ENCODE measurements around the gene NUFIP1.

Gene NUFIP1

DNA sequence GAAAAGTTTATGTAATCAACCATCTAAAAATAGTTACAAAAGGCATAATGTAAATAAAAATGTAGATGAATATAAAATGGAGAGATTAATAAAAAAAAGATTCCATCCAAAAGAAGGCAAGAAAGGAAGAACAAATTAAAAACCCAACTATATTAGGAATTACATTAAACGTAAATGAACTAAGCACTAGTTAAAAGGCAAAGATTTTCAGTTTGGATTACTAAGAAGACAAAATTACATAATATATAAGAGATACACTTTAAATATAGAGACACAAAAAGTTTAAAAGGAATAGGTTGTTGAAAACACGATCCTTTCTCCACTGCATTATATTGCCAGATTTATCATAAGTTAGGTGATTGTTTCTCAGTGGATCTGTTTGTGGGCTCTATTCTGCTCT, 27.3 kb downstream of the NUFIP1 start:
- no peak for TF ChIP-seq SIN3A (IDR thresholded peaks at IDR 0.05; ENCODE audit: borderline replicate concordance, insufficient read depth, low read length)

GRCh38 chr13:44955406-44955805, 33.9 kb downstream of the NUFIP1 start:
- TF ChIP-seq SIN3A (IDR thresholded peaks at IDR 0.05; ENCODE audit: borderline replicate concordance, insufficient read depth, low read length): no peak
- no peak for TF ChIP-seq POLR2AphosphoS5 (IDR thresholded peaks at IDR 0.05; ENCODE audit: low read depth, low read length)
- no peak for TF ChIP-seq REST (IDR thresholded peaks at IDR 0.05; ENCODE audit: insufficient read depth in 1 of 2, low read depth in 2 of 2, low read length in 2 of 2)
- no peak for TF ChIP-seq FOXP2 (optimal IDR thresholded peaks at IDR 0.05; ENCODE audit: borderline replicate concordance, extremely low read depth, extremely low read length, insufficient read depth)
- TF ChIP-seq TAF1 (IDR thresholded peaks at IDR 0.05; ENCODE audit: borderline replicate concordance, insufficient read depth, low read length): no peak

DNA sequence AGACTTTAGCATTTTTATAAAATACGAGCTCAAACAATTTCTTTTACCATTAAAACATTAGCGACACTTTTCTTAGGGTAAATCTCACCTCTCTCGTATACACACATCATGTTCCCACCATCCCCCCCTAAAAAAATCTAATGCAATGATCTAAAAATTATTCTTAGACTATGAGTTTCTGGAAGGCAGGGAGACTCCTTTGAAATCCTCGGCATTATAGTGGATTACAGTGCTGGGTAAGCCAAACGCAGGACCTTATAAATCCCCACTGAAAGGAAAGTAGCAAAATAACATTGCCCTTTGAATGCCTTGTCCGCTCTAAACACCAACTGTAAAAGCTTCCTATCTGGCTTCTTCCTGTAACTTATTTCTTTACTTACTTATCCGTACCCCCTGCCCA, 35.0 kb downstream of the NUFIP1 start:
- TF ChIP-seq POLR2AphosphoS5 (IDR thresholded peaks at IDR 0.05; ENCODE audit: low read depth, low read length): no peak

DNA sequence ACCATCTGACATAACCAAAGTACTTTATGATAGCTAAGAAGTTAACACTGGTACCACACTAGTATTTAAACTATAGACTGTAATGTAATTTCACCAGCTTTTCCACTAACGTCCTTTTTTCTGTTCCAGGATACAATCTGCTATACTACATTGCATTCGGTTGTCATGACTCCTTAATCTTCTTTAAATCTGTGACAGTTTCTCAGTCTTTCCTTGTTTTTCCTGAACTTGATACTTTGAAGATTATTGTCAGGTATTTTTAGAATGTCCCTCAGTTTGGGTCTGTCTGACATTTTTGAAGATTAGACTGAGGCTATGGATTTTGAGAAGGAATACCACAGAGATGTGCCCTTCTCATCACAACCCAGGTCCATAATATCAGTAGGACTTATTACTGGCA, 36.6 kb downstream of the NUFIP1 start:
- TF ChIP-seq REST (IDR thresholded peaks at IDR 0.05; ENCODE audit: insufficient read depth in 1 of 2, low read depth in 2 of 2, low read length in 2 of 2): no peak
- TF ChIP-seq SIN3A (IDR thresholded peaks at IDR 0.05; ENCODE audit: borderline replicate concordance, insufficient read depth, low read length): no peak
- no peak for TF ChIP-seq POLR2AphosphoS5 (IDR thresholded peaks at IDR 0.05; ENCODE audit: low read depth, low read length)
- TF ChIP-seq TAF1 (IDR thresholded peaks at IDR 0.05; ENCODE audit: borderline replicate concordance, insufficient read depth, low read length): no peak
- no peak for TF ChIP-seq FOXP2 (optimal IDR thresholded peaks at IDR 0.05; ENCODE audit: borderline replicate concordance, extremely low read depth, extremely low read length, insufficient read depth)

GRCh38 chr13:44951184-44951583, 38.1 kb downstream of the NUFIP1 start:
- TF ChIP-seq FOXP2 (optimal IDR thresholded peaks at IDR 0.05; ENCODE audit: borderline replicate concordance, extremely low read depth, extremely low read length, insufficient read depth) (no peak), SIN3A (IDR thresholded peaks at IDR 0.05; ENCODE audit: borderline replicate concordance, insufficient read depth, low read length) (no peak), POLR2AphosphoS5 (IDR thresholded peaks at IDR 0.05; ENCODE audit: low read depth, low read length) (no peak), TAF1 (IDR thresholded peaks at IDR 0.05; ENCODE audit: borderline replicate concordance, insufficient read depth, low read length) (no peak), REST (IDR thresholded peaks at IDR 0.05; ENCODE audit: insufficient read depth in 1 of 2, low read depth in 2 of 2, low read length in 2 of 2) (no peak)

DNA sequence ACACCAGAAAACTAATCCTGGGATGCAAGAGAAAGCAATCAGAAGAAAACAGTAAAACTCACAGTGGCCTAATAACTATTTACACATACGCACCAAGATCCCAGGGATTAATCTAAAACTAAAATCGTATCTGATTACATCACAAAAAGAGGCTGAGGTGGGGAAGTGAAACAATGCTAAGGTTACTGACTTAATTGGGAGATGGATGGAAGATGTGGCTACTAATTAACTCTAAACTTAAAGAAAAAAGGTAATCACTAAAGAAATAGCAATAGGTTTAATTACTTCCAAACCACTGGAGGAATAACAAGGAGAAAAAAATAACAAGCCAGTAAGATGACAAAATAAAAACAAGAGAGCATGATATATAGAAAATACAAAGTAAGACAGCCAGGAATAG, 50.4 kb downstream of the NUFIP1 start:
- TF ChIP-seq REST (IDR thresholded peaks at IDR 0.05; ENCODE audit: insufficient read depth in 1 of 2, low read depth in 2 of 2, low read length in 2 of 2) (no peak), SIN3A (IDR thresholded peaks at IDR 0.05; ENCODE audit: borderline replicate concordance, insufficient read depth, low read length) (no peak), POLR2AphosphoS5 (IDR thresholded peaks at IDR 0.05; ENCODE audit: low read depth, low read length) (no peak), TAF1 (IDR thresholded peaks at IDR 0.05; ENCODE audit: borderline replicate concordance, insufficient read depth, low read length) (no peak), FOXP2 (optimal IDR thresholded peaks at IDR 0.05; ENCODE audit: borderline replicate concordance, extremely low read depth, extremely low read length, insufficient read depth) (no peak)

Measured in PFSK-1 (cell line).